ENCODE measurements around the gene TCL1B. TPM values are rescaled to one million over a fixed set of nuclear protein-coding genes. Genes with fewer than 3 reads are reported as not detected.
A peak's percentile ranks its signal among the peaks of the same experiment; 100 is the strongest.

TCL1B gene
- total and polyA plus RNA-seq, 2 of the 8 experiments (the other 6 are each of a cell fraction or from before 2014, with no cell fraction given), result 9.6 to 11.5 TPM

- H2AFZ ChIP-seq (ENCODE audit: low read length), result no peak overlapping the region
- no peak overlapping the region for H4K5ac ChIP-seq (ENCODE audit: insufficient read length, low read depth, low read length)
- H3K9ac ChIP-seq (replicated peaks in 1 of 4; ENCODE audit: extremely low read depth in 1 of 4, low read depth in 3 of 4, low read length in 3 of 4), result no peak overlapping the region
- H2BK120ac ChIP-seq (replicated peaks; ENCODE audit: low read depth, low read length), result no peak overlapping the region
- 45% methylated on average over 7 of the region's 8 CpGs; no CpG with 5 or more reads in 1 of the 2 experiments for WGBS, 2 experiments (ENCODE audit: extremely low coverage in 1 of 2, insufficient coverage in 1 of 2, insufficient read length in 1 of 2, insufficient replicate concordance in 2 of 2, low coverage in 1 of 2, low lambda C conversion rate in 2 of 2, missing lambda C conversion rate in 1 of 2)
- H2BK5ac ChIP-seq (ENCODE audit: low read depth, low read length), result no peak overlapping the region
- CTCF ChIA-PET (ENCODE audit: partially characterized antibody), result interaction anchor here (0.6 to 5.2 kb wide), 17 partner anchors 8 to 314 kb away, joined by 3 to 46 read pairs (median 4); no protein-coding TSS in a partner anchor
- no peaks in the 10 kb centered on the region for H3K79me2 ChIP-seq (ENCODE audit: control insufficient read depth in 1 of 2, insufficient read depth in 2 of 2, low read length in 2 of 2)
- no peak overlapping the region for H2AK5ac ChIP-seq (ENCODE audit: low read depth, low read length)
- no peak overlapping the region for H4K91ac ChIP-seq (replicated peaks; ENCODE audit: insufficient read length, low read length)
- H3K27me3 ChIP-seq (replicated peaks in 1 of 4; ENCODE audit: control insufficient read depth in 3 of 4, extremely low read depth in 1 of 4, insufficient read depth in 3 of 4, low read length in 3 of 4), result no peaks in the 10 kb centered on the region; a peak in 3 of 7 replicates
- no peak for DNase-seq (ENCODE audit: low read depth in 1 of 2, low spot score in 2 of 2)
- H3K4ac ChIP-seq (replicated peaks; ENCODE audit: insufficient read length, low read depth, low read length), result no peak overlapping the region
- peak overlapping the region; percentile 39; the same call in 1 of the 2 replicates for H3K18ac ChIP-seq (ENCODE audit: extremely low read depth, low read length)
- no peak overlapping the region for H4K8ac ChIP-seq (ENCODE audit: extremely low read depth, insufficient read depth, low read length)
- H3K79me1 ChIP-seq (ENCODE audit: low read depth, low read length), result no peaks in the 10 kb centered on the region
- H2BK12ac ChIP-seq (ENCODE audit: low read depth, low read length), result no peak overlapping the region; the same call in 1 of the 2 replicates
- POLR2A ChIA-PET (ENCODE audit: partially characterized antibody), result no interaction called here
- 0 out of 2 replicates have a peak overlapping the region, but pooled peaks have one; percentile 43 for H2BK20ac ChIP-seq (ENCODE audit: low read length)
- no peak overlapping the region for H3K56ac ChIP-seq (replicated peaks; ENCODE audit: insufficient read length, low read depth, low read length)
- H2BK15ac ChIP-seq (ENCODE audit: low read length), result 0 out of 2 replicates have a peak overlapping the region, but pooled peaks have one; percentile 37
- FAIRE-seq, result no peak
- H3K4me2 ChIP-seq (ENCODE audit: insufficient read depth in 1 of 2, low read depth in 2 of 2, low read length in 2 of 2), result no peak overlapping the region
- no peaks in the 10 kb centered on the region for H3K36me3 ChIP-seq (ENCODE audit: control insufficient read depth in 2 of 4, insufficient read depth in 4 of 4, low read length in 3 of 4)
- H3K27ac ChIP-seq (ENCODE audit: low read depth, low read length), result no peak overlapping the region
- no peak overlapping the region for H3K14ac ChIP-seq (ENCODE audit: insufficient read length)
- peaks cover 0 to 2% of the 10 kb centered on the region in 2 experiments; a peak in 1 of 4 replicates for H3K9me3 ChIP-seq (ENCODE audit: insufficient read depth in 2 of 2, low read depth in 1 of 2, low read length in 1 of 2)
- no peaks in the 10 kb centered on the region for H4K20me1 ChIP-seq (replicated peaks in 1 of 2; ENCODE audit: control insufficient read depth in 1 of 2, insufficient read depth in 2 of 2, low read length in 2 of 2)
- no peak overlapping the region for H3K23ac ChIP-seq (ENCODE audit: insufficient read length)
- H3K4me1 ChIP-seq (replicated peaks in 1 of 4; ENCODE audit: control insufficient read depth in 3 of 4, insufficient read depth in 4 of 4, low read length in 3 of 4), result peaks cover 2 to 7% (median 3%) of the 10 kb centered on the region in 4 experiments; a peak in 5 of 7 replicates
- H3K23me2 ChIP-seq (ENCODE audit: low read depth, low read length), result no peaks in the 10 kb centered on the region; the same call in 1 of the 2 replicates
- no peak overlapping the region for H3K4me3 ChIP-seq (ENCODE audit: extremely low read depth in 1 of 4, insufficient read depth in 2 of 4, low read depth in 3 of 4, low read length in 4 of 4)
- TF ChIP-seq TBP (IDR thresholded peaks at IDR 0.05; ENCODE audit: low read depth, low read length), result no peak
- 0 out of 2 replicates have a peak, but pooled peaks have one; percentile 18 for TF ChIP-seq TEAD4 (IDR thresholded peaks at IDR 0.05; ENCODE audit: low read depth, low read length)
- no peak for TF ChIP-seq JUN (IDR thresholded peaks at IDR 0.05; ENCODE audit: low read depth, low read length)
- no peak for TF ChIP-seq TAF7 (optimal IDR thresholded peaks at IDR 0.05; ENCODE audit: borderline replicate concordance, low read depth, low read length)
- TF ChIP-seq PHF8 (conservative IDR thresholded peaks at IDR 0.05; ENCODE audit: low read depth, low read length), result no peak
- no peak for TF ChIP-seq KDM5A (IDR thresholded peaks at IDR 0.05; ENCODE audit: low read length)
- TF ChIP-seq NRF1 (IDR thresholded peaks at IDR 0.05; ENCODE audit: low read depth, low read length), result no peak
- no peak for TF ChIP-seq BACH1 (IDR thresholded peaks at IDR 0.05; ENCODE audit: low read length)
- peak in 2 of 3 experiments; percentile 12 to 20; a peak in 2 of 4 replicates for TF ChIP-seq CTCF (IDR thresholded peaks at IDR 0.05; ENCODE audit: control extremely low read depth in 1 of 3, insufficient read depth in 1 of 3, low read depth in 1 of 3, low read length in 3 of 3)
Observed at GRCh38 chr14:95679998-95680735, 6.1 kb upstream of the TCL1B start.
